ENCODE results near the gene SLC9A1. TPM values are rescaled to one million over a fixed set of nuclear protein-coding genes. Genes with fewer than 3 reads are reported as not detected.
"Not testable (repeated sequence)": the region's sequence is repeated elsewhere in the genome, so short reads cannot be mapped to it uniquely, and the experiment has no call there.

SLC9A1 gene
- total RNA-seq, 1 donor from 2014 or later = 27.1 TPM

DNA sequence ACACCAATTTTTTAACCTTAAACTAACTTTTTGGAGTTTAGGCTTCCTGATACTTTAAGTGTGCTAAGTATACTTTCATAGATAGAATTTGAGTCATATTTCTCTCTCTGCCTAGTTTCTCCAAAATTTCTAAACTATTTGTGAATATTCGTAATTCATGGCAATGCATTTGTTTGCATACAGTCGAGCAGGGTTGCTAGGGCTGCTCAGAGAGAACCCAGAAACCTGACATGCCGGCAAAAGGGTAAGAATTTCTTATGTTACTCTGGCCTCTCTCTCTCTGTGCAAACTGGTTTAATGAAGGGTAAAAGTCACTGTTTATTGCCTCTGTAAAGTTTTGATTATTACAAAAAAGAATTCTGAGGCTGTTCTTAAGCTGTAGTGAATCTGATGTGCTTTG, 25.1 kb upstream of the SLC9A1 start:
- TF ChIP-seq, protein P1, sequence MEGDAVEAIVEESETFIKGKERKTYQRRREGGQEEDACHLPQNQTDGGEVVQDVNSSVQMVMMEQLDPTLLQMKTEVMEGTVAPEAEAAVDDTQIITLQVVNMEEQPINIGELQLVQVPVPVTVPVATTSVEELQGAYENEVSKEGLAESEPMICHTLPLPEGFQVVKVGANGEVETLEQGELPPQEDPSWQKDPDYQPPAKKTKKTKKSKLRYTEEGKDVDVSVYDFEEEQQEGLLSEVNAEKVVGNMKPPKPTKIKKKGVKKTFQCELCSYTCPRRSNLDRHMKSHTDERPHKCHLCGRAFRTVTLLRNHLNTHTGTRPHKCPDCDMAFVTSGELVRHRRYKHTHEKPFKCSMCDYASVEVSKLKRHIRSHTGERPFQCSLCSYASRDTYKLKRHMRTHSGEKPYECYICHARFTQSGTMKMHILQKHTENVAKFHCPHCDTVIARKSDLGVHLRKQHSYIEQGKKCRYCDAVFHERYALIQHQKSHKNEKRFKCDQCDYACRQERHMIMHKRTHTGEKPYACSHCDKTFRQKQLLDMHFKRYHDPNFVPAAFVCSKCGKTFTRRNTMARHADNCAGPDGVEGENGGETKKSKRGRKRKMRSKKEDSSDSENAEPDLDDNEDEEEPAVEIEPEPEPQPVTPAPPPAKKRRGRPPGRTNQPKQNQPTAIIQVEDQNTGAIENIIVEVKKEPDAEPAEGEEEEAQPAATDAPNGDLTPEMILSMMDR (conservative IDR thresholded peaks at IDR 0.05) = no peak
- H3K4me1 Mint-ChIP-seq = no peaks in the 10 kb centered on the region
- H3K4me3 Mint-ChIP-seq = no peak overlapping the region
- H3K36me3 Mint-ChIP-seq (ENCODE audit: low read depth) = peaks cover 8% of the 10 kb centered on the region
- DNase-seq (ENCODE audit: low read depth, low spot score) = no peak
- peaks cover 11% of the 10 kb centered on the region for H3K9me3 Mint-ChIP-seq
- H3K27me3 Mint-ChIP-seq (ENCODE audit: low read depth) = no peaks in the 10 kb centered on the region
- H3K27ac Mint-ChIP-seq (ENCODE audit: unreplicated experiment) = no peak overlapping the region

DNA sequence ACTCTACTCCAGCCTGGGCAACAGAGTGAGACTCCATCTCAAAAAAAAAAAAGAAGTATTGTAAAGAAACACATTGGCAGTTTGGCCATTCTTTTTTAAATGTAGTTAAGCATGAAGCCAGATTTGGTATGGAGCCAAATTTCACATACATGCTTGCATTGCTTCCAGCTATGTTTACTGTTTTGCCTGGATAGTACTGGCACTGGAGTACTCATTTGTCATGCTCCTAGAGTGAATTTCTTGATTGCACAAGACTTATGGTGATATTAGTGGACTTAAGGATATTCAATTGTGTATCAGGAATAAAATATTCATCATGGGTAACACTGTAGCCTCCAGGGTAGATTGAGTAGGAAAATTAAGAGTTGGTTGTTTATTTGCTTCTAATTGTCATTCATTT, 24.5 kb upstream of the SLC9A1 start:
- Mint-ChIP-seq H3K27me3 (ENCODE audit: low read depth) (no peaks in the 10 kb centered on the region), H3K27ac (ENCODE audit: unreplicated experiment) (no peak overlapping the region), H3K4me1 (no peaks in the 10 kb centered on the region), H3K36me3 (ENCODE audit: low read depth) (peaks cover 8% of the 10 kb centered on the region), H3K4me3 (no peak overlapping the region), H3K9me3 (peaks cover 11% of the 10 kb centered on the region)
- TF ChIP-seq, protein P1 (conservative IDR thresholded peaks at IDR 0.05) = no peak
- DNase-seq (ENCODE audit: low read depth, low spot score) = no peak

DNA sequence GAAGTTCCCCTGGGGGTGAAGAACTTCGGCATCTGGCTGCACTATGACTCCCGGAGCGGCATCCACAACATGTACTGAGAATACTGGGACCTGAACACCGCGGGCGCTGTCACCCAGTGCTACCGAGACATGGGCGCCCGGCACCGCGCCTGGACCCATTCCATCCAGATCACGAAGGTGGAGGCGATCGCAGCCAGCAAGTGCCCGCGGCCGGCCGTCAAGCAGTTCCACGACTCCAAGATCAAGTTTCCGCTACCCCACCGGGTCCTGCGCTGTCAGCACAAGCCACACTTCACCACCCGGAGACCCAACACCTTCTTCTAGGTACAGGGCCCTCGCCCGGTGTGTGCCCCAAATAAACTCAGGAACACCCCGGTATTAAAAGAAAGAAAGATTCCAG, 22.0 kb upstream of the SLC9A1 start:
- Mint-ChIP-seq H3K4me3 (no peak overlapping the region), H3K27ac (ENCODE audit: unreplicated experiment) (no peak overlapping the region), H3K9me3 (peaks cover 11% of the 10 kb centered on the region), H3K4me1 (no peaks in the 10 kb centered on the region), H3K36me3 (ENCODE audit: low read depth) (peaks cover 5% of the 10 kb centered on the region), H3K27me3 (ENCODE audit: low read depth) (no peaks in the 10 kb centered on the region)
- DNase-seq (ENCODE audit: low read depth, low spot score) = no peak
- TF ChIP-seq, protein P1 (conservative IDR thresholded peaks at IDR 0.05) = no peak

DNA sequence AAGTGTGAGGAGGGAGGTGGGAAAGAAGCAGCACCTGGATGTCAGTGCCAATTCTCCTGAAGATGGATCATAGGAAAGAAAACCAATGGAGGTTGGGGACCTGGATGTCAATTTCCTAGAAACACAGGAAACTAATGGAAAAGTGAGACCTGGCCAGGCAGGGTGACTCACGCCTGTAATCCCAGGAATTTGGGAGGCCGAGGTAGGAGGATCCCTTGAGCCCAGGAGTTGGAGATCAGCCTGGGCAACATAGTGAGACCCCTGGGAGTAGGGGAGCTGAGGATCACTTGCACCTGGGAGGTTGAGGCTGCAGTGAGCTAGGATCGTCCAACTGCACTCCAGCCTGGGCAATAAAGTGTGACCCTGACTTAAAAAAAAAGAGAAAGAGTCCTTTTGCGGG, 21.4 kb upstream of the SLC9A1 start:
- H3K9me3 Mint-ChIP-seq = peaks cover 11% of the 10 kb centered on the region
- no peak for DNase-seq (ENCODE audit: low read depth, low spot score)
- H3K4me1 Mint-ChIP-seq = no peaks in the 10 kb centered on the region
- H3K27ac Mint-ChIP-seq (ENCODE audit: unreplicated experiment) = no peak overlapping the region
- peaks cover 5% of the 10 kb centered on the region for H3K36me3 Mint-ChIP-seq (ENCODE audit: low read depth)
- H3K4me3 Mint-ChIP-seq = no peak overlapping the region
- TF ChIP-seq, protein P1 (conservative IDR thresholded peaks at IDR 0.05) = no peak
- H3K27me3 Mint-ChIP-seq (ENCODE audit: low read depth) = no peaks in the 10 kb centered on the region

DNA sequence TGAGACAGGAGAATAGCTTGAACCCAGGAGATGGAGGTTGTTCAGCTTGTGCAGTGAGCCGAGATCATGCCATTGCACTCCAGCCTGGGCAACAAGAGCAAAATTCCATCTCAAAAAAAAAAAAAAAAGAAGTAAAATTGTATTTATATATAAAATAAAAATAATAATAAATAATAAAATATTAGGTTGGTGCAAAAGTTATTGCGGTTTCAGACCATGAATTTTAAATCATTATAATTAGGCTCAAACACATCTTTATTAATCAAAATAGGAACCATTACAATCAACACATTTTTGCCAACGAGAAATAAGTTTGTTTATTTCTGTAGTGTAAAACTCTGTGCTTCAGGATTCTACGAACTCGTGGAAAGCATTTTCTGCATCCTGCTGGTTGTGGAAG, 18.1 kb upstream of the SLC9A1 start:
- H3K27ac Mint-ChIP-seq (ENCODE audit: unreplicated experiment); H3K9me3 Mint-ChIP-seq; H3K36me3 Mint-ChIP-seq (ENCODE audit: low read depth): not testable (repeated sequence)

DNA sequence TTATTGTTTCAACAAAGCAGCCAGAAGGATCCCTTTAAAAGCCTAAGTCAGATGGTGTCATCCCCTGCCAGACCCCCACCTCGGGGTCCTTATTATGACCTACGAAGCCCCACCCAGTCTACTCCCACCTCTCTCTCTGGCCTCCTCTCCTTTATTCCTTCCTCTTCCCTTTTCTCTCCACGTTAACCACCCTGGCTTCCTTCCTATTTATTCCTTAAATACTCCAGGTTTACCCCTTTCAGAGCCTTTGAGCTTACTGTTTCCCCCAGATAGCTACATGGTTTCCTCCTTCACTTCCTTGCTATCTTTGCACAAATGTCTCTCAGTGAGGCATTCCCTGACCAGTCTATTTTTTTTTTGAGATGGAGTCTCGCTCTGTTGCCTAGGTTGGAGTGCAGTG, 12.0 kb upstream of the SLC9A1 start:
- Mint-ChIP-seq H3K4me3 (no peak overlapping the region), H3K36me3 (ENCODE audit: low read depth) (no peaks in the 10 kb centered on the region)
- TF ChIP-seq, protein P1 (conservative IDR thresholded peaks at IDR 0.05) = no peak

More for the DNA sequence above, 18.1 kb upstream of the SLC9A1 start:
- DNase-seq (ENCODE audit: low read depth, low spot score); H3K27me3 Mint-ChIP-seq (ENCODE audit: low read depth); H3K4me1 Mint-ChIP-seq; H3K4me3 Mint-ChIP-seq: not testable (repeated sequence)

More for the DNA sequence above, 12.0 kb upstream of the SLC9A1 start:
- Mint-ChIP-seq H3K9me3 (no peaks in the 10 kb centered on the region), H3K27me3 (ENCODE audit: low read depth) (no peaks in the 10 kb centered on the region), H3K4me1 (no peaks in the 10 kb centered on the region), H3K27ac (ENCODE audit: unreplicated experiment) (no peak overlapping the region)
- no peak for DNase-seq (ENCODE audit: low read depth, low spot score)

Measured in neural crest cell (in vitro differentiated cells).